SIG-M5 (cell line): ENCODE data around the gene MRPL39.

Source experiments
- DNase-seq: peaks from one replicate; lab custom pipeline; 2025; lab: John Stamatoyannopoulos, UW

The MRPL39 gene

DNA sequence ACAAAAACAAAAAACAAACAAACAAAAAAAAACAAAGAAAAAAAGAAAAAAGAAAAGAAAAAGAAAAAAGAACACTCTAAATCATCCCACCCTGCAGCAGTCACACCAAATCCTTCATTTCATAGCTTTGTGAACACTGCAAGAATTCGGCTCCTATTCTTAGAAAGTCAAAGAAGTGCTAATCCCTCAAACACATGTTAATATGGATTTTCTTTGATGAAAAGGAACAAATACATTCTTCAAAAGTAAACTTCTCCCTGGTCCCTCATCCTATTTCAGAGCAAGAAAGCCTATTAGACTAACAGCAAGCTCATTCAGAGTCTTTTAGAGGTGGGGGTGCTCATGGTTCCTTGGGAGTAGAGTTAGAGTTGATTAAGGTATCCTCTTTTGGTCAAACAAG lies 7.2 kb upstream of the MRPL39 start:
- DNase-seq, result no peak

- no peak for DNase-seq
Measured at GRCh38 chr21:25608044-25608737, 910 bp upstream of the MRPL39 start.

GRCh38 chr21:25589887-25590286 lies 17.4 kb downstream of the MRPL39 start:
- no peak for DNase-seq

- DNase-seq, result no peak
Measured at GRCh38 chr21:25586791-25587190, 20.5 kb downstream of the MRPL39 start.

DNA sequence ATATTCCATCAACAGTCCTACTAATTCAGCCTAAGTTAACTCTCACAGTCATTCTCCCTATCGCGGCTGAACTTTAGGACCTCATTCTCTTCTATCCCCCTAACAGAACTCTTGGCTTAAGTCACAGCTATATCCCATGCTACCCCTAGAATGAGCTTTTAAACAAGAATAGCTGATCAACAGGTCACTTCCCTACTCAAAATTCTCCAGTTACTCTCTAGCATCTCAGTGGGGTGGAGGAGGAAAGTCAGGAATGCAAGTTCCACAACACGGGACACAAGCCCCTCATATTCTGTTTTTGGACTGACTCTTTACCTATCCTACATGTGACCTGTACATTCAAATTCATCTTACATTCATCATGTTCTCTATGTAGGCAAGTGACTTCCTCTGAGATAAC lies 21.0 kb downstream of the MRPL39 start:
- no peak for DNase-seq

- DNase-seq, result no peak
Measured at GRCh38 chr21:25584833-25585676, 22.2 kb downstream of the MRPL39 start.

GRCh38 chr21:25583370-25584130 lies 23.7 kb downstream of the MRPL39 start:
- DNase-seq, result no peak

GRCh38 chr21:25582888-25583287 lies 24.4 kb downstream of the MRPL39 start:
- no peak for DNase-seq

GRCh38 chr21:25582164-25582790 lies 25.0 kb downstream of the MRPL39 start:
- DNase-seq, result no peak

DNA sequence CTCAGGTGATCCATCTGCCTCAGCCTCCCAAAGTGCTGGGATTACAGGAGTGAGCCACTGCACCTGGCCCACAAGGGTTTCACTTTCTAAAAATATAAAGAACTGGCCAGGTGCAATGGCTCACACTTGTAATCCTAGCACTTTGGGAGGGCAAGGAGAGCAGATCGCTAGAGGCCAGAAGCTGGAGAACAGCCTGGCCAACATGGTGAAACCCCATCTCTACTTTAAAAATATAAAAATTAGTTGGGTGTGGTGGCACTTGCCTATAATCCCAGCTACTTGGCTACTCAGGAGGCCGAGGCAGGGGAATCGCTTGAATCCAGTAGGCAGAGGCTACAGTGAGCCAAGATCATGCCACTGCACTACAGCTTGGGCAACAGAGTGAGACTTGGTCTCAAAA lies 25.7 kb downstream of the MRPL39 start:
- no peak for DNase-seq

GRCh38 chr21:25580912-25581260 lies 26.4 kb downstream of the MRPL39 start:
- no peak for DNase-seq

- no peak for DNase-seq
Measured at GRCh38 chr21:25579226-25580013, 27.9 kb downstream of the MRPL39 start.

- DNase-seq, result no peak
Measured at GRCh38 chr21:25578056-25578961, 29.0 kb downstream of the MRPL39 start.

- no peak for DNase-seq
Measured at GRCh38 chr21:25577424-25578055, 29.7 kb downstream of the MRPL39 start.

DNA sequence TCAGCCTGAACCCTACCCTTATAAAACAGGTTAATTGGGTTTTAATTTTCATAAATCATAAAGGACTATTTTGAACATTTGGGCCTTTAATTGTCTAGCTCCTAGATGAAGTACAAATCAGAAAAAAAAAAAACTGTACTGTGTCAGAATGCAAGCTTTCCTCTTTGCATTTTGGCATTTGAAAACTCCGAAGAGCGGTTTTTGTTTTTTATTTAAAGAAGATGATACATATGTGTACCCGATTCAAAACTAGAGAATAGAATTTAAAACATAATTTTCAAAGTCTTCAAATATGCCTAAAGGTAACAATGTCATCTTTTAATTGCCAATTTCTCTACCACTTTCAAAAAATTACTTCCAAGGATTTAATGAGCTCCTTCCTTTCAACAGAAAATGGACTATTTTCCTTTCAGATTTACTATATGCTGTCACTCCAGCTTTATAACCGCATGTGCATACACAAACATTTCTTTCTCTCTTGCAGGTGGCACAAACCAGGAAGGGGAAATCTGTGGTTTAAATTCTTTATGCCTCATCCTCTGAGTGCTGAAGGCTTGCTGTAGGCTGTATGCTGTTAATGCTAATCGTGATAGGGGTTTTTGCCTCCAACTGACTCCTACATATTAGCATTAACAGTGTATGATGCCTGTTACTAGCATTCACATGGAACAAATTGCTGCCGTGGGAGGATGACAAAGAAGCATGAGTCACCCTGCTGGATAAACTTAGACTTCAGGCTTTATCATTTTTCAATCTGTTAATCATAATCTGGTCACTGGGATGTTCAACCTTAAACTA lies 33.7 kb downstream of the MRPL39 start:
- DNase-seq, result no peak

- DNase-seq, result no peak
Measured at GRCh38 chr21:25572861-25573310, 34.4 kb downstream of the MRPL39 start.

- DNase-seq, result no peak
Measured at GRCh38 chr21:25571726-25572121, 35.6 kb downstream of the MRPL39 start.

- no peak for DNase-seq
Measured at GRCh38 chr21:25569711-25570110, 37.6 kb downstream of the MRPL39 start.

DNA sequence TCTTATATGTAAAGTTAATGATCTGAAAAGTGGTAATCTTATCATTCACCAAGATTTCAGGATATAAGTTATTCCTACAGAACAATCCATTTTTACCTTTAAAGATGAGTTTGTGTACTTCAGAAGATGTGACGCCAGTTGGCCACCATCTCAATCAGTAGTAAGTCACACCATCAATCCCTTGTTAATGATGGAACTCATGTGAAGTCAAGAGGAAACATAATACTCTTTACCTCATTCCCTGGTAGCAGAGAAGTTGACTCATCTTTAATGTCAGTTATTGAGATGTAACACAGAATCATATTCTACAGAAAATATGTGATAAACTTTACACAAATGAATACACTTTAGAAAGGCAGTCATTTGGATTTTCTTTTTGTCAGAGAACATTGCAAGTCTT lies 38.2 kb downstream of the MRPL39 start:
- no peak for DNase-seq
